Ishikawa (cell line): Measurements from ENCODE around the gene MGLL.

Experiments used
- CEBPB ChIP-seq: IDR thresholded peaks from 2 replicates; pipeline ENCODE4 v1.6.1; 2012
- CREB1 ChIP-seq: IDR thresholded peaks from 2 replicates; pipeline ENCODE4 v1.6.1; 2012; ENCODE audit warnings: low read depth
- EP300 ChIP-seq: IDR thresholded peaks from 2 replicates; pipeline ENCODE4 v1.6.1; 2012; ENCODE audit warnings: borderline replicate concordance
- FOXM1 ChIP-seq: IDR thresholded peaks from 2 replicates; pipeline ENCODE4 v1.6.1; 2012; ENCODE audit warnings: low read depth, borderline replicate concordance
- RAD21 ChIP-seq: IDR thresholded peaks from 2 replicates; pipeline ENCODE4 v1.6.1; 2012; ENCODE audit warnings: low read depth
- REST ChIP-seq: IDR thresholded peaks from 2 replicates; pipeline ENCODE4 v1.6.1; 2012; ENCODE audit warnings: low read depth, mild to moderate bottlenecking
- TEAD4 ChIP-seq: IDR thresholded peaks from 2 replicates; pipeline ENCODE4 v1.6.1; 2012
- USF1 ChIP-seq: IDR thresholded peaks from 2 replicates; pipeline ENCODE4 v1.6.1; 2012
- YY1 ChIP-seq: IDR thresholded peaks from 2 replicates; pipeline ENCODE4 v1.6.1; 2012; ENCODE audit warnings: low read depth
- TF ChIP-seq, protein P1 (sequence below): IDR thresholded peaks from 2 replicates; pipeline ENCODE4 v1.6.1; 2012

- TF ChIP-seq EP300, result no peak
- TF ChIP-seq, protein P1, sequence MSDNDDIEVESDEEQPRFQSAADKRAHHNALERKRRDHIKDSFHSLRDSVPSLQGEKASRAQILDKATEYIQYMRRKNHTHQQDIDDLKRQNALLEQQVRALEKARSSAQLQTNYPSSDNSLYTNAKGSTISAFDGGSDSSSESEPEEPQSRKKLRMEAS, result no peak
- TF ChIP-seq RAD21, result no peak
- TF ChIP-seq FOXM1, result no peak
- no peak for TF ChIP-seq CREB1
- no peak for TF ChIP-seq YY1
- TF ChIP-seq CEBPB, result no peak
- TF ChIP-seq TEAD4, result no peak
- TF ChIP-seq USF1, result no peak
- no peak for TF ChIP-seq REST
Observed at GRCh38 chr3:127753338-127753737, 69.0 kb downstream of the MGLL start.
